A549 (cell line): ENCODE measurements around the gene CLDN14.

Source experiments
- CEBPB ChIP-seq, 2 experiments: fragments of >200 bp in 1 of 2; sonication (Bioruptor Twin) in 1 of 2; formaldehyde crosslinking in 1 of 2; IDR thresholded peaks; 2 replicates each; pipeline ENCODE4 v1.6.1; 2012 to 2016
- CHD2 ChIP-seq: fragments of 150-350 bp; IDR thresholded peaks from 2 replicates; pipeline ENCODE4 v1.6.1; 2014; ENCODE audit warnings: low read length; ENCODE audit not compliant: partially characterized antibody
- CHD4 ChIP-seq: fragments of 200-600 bp; sonication (generic); IDR thresholded peaks from 2 replicates; pipeline ENCODE4 v1.6.1; 2016; ENCODE audit warnings: antibody characterized with exemption, mild to moderate bottlenecking, borderline replicate concordance
- CTCF ChIP-seq: fragments of >200 bp; sonication (Bioruptor Twin); formaldehyde crosslinking; IDR thresholded peaks from 3 replicates; pipeline ENCODE4 v1.5.1; 2016
- HMGXB4 ChIP-seq: fragments of 250-450 bp; sonication (Bioruptor Pico); IDR thresholded peaks from 2 replicates; pipeline ENCODE4 v1.5.0; 2021; ENCODE audit warnings: mild to moderate bottlenecking, moderate library complexity, borderline replicate concordance
- HOXA7 ChIP-seq: fragments of 250-450 bp; sonication (Bioruptor Pico); IDR thresholded peaks from 2 replicates; pipeline ENCODE4 v1.5.0; 2020; ENCODE audit warnings: mild to moderate bottlenecking, moderate library complexity
- KDM5A ChIP-seq: fragments of 200-600 bp; sonication (generic); IDR thresholded peaks from 2 replicates; pipeline ENCODE4 v1.6.1; 2016; ENCODE audit warnings: antibody characterized with exemption, mild to moderate bottlenecking
- MAFK ChIP-seq: fragments of 450-650 bp; IDR thresholded peaks from 2 replicates; pipeline ENCODE4 v1.6.1; 2014; ENCODE audit not compliant: partially characterized antibody
- MAZ ChIP-seq: fragments of 150-350 bp; IDR thresholded peaks from 2 replicates; pipeline ENCODE4 v1.6.1; 2014; ENCODE audit warnings: antibody characterized with exemption, low read depth, low read length, borderline replicate concordance
- PBX3 ChIP-seq: IDR thresholded peaks from 2 replicates; pipeline ENCODE4 v1.6.1; 2012
- POLR2A ChIP-seq: IDR thresholded peaks from 2 replicates; pipeline ENCODE4 v1.6.1; 2012; ENCODE audit warnings: mild to moderate bottlenecking, low read length
- TF ChIP-seq, protein P1 (sequence below): IDR thresholded peaks from 2 replicates; pipeline ENCODE4 v1.6.1; 2012
- TF ChIP-seq, protein P2 (sequence below): fragments of >200 bp; sonication (Bioruptor Twin); formaldehyde crosslinking; IDR thresholded peaks from 2 replicates; pipeline ENCODE4 v1.6.1; 2016
- TF ChIP-seq, protein P3 (sequence below): fragments of 150-350 bp; IDR thresholded peaks from 2 replicates; pipeline ENCODE4 v1.6.1; 2014; ENCODE audit warnings: low read depth, mild to moderate bottlenecking, low read length

- TF ChIP-seq MAZ (no peak), CTCF (no peak), CHD4 (no peak), POLR2A (no peak), CHD2 (no peak), HOXA7 (no peak), MAFK (no peak), HMGXB4 (CRISPR knock-in tag) (no peak), CEBPB (IDR thresholded peaks at IDR 0.05) (no peak), PBX3 (no peak), KDM5A (no peak)
- TF ChIP-seq, protein P1, sequence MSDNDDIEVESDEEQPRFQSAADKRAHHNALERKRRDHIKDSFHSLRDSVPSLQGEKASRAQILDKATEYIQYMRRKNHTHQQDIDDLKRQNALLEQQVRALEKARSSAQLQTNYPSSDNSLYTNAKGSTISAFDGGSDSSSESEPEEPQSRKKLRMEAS, result no peak
- TF ChIP-seq, protein P2, sequence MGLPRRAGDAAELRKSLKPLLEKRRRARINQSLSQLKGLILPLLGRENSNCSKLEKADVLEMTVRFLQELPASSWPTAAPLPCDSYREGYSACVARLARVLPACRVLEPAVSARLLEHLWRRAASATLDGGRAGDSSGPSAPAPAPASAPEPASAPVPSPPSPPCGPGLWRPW, result no peak
- TF ChIP-seq, protein P3, sequence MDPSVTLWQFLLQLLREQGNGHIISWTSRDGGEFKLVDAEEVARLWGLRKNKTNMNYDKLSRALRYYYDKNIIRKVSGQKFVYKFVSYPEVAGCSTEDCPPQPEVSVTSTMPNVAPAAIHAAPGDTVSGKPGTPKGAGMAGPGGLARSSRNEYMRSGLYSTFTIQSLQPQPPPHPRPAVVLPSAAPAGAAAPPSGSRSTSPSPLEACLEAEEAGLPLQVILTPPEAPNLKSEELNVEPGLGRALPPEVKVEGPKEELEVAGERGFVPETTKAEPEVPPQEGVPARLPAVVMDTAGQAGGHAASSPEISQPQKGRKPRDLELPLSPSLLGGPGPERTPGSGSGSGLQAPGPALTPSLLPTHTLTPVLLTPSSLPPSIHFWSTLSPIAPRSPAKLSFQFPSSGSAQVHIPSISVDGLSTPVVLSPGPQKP, result no peak
These were observed 3.2 kb upstream of the CLDN14 start for GRCh38 chr21:36483095-36483494.
